SU-DHL-6 (cell line): ENCODE data around the gene MADCAM1.

ENCODE experiments used
- H2AFZ ChIP-seq: fragments of 200-600 bp; sonication (generic); 2 replicates; pipeline ENCODE4 v1.6.1; 2014; ENCODE audit warnings: low read depth, mild to moderate bottlenecking, moderate library complexity, mixed read lengths, antibody characterized with exemption, low read length; ENCODE audit not compliant: severe bottlenecking
- H3F3A ChIP-seq: fragments of 200-600 bp; shearing (Covaris generic); 2 replicates; pipeline ENCODE4 v1.6.0; 2016; ENCODE audit warnings: antibody characterized with exemption, mild to moderate bottlenecking; ENCODE audit not compliant: insufficient read depth
- H3K27ac ChIP-seq: fragments of 200-600 bp; sonication (generic); 2 replicates; pipeline ENCODE4 v1.5.1; 2016; ENCODE audit warnings: low read depth, mild to moderate bottlenecking, low read length, moderate library complexity, mixed read lengths
- H3K27me3 ChIP-seq: fragments of 200-600 bp; sonication (generic), shearing (Covaris generic); 2 replicates; pipeline ENCODE4 v1.6.0; 2014; ENCODE audit warnings: mild to moderate bottlenecking, low read length
- H3K36me3 ChIP-seq: fragments of 200-600 bp; sonication (generic); 2 replicates; pipeline ENCODE4 v1.6.1; 2014; ENCODE audit warnings: mild to moderate bottlenecking, low read length, mixed read lengths
- H3K4me2 ChIP-seq: fragments of 300-600, 200-600 bp; shearing (Covaris generic), sonication (generic); 2 replicates; pipeline ENCODE4 v1.6.0; 2014; ENCODE audit warnings: low read length, low read depth, mild to moderate bottlenecking; ENCODE audit not compliant: poor library complexity, severe bottlenecking
- H3K4me3 ChIP-seq: fragments of 200-600 bp; sonication (generic); 2 replicates; pipeline ENCODE4 v1.5.1; 2014; ENCODE audit warnings: antibody characterized with exemption, low read length, mild to moderate bottlenecking, mixed read lengths; ENCODE audit not compliant: insufficient read depth, poor library complexity, severe bottlenecking
- H3K79me2 ChIP-seq: fragments of 200-600 bp; sonication (generic); 2 replicates; pipeline ENCODE4 v1.6.1; 2014; ENCODE audit warnings: mild to moderate bottlenecking, low read length, moderate library complexity; ENCODE audit not compliant: insufficient read depth
- H3K9ac ChIP-seq: fragments of 200-600 bp; sonication (generic); 2 replicates; pipeline ENCODE4 v1.7.0; 2014; ENCODE audit warnings: mild to moderate bottlenecking, low read length
- H3K9me2 ChIP-seq: fragments of 200-600 bp; sonication (generic); replicated peaks from 2 replicates; pipeline ENCODE4 v1.6.1; 2014; ENCODE audit warnings: low read length; ENCODE audit not compliant: insufficient read depth
- H3K9me3 ChIP-seq: fragments of 200-600 bp; sonication (generic); 2 replicates; pipeline ENCODE4 v1.6.1; 2014; ENCODE audit warnings: low read length, mixed read lengths; ENCODE audit not compliant: insufficient read depth
- H4K20me1 ChIP-seq: fragments of 200-600 bp; sonication (generic); 2 replicates; pipeline ENCODE4 v1.6.1; 2014; ENCODE audit warnings: low read depth, mild to moderate bottlenecking, antibody characterized with exemption, low read length, moderate library complexity, mixed read lengths
- EZH2phosphoT487 ChIP-seq: fragments of 200-600 bp; sonication (generic), shearing (Covaris generic); conservative IDR thresholded peaks from 2 replicates; pipeline ENCODE4 v1.6.1; 2018; ENCODE audit warnings: mild to moderate bottlenecking, antibody characterized with exemption, low read length, moderate library complexity, mixed read lengths
- TF ChIP-seq, protein P1 (sequence below): fragments of 200-600 bp; sonication (generic); IDR thresholded peaks from one replicate; pipeline ENCODE4 v1.5.1; 2017; ENCODE audit warnings: antibody characterized with exemption, mild to moderate bottlenecking, low read length, moderate library complexity; ENCODE audit not compliant: insufficient read depth, poor library complexity, severe bottlenecking

MADCAM1 gene

GRCh38 chr19:472005-472858 lies 24.1 kb upstream of the MADCAM1 start:
- no peaks in the 10 kb centered on the region for H3K9me3 ChIP-seq
- no peak overlapping the region for H3K4me2 ChIP-seq
- no peaks in the 10 kb centered on the region for H3K36me3 ChIP-seq
- H3K79me2 ChIP-seq, result no peaks in the 10 kb centered on the region
- H2AFZ ChIP-seq, result no peak overlapping the region
- no peak overlapping the region for H3K9ac ChIP-seq
- no peaks in the 10 kb centered on the region for H3K9me2 ChIP-seq
- no peaks in the 10 kb centered on the region for H4K20me1 ChIP-seq
- H3K4me3 ChIP-seq, result no peak overlapping the region
- no peaks in the 10 kb centered on the region for H3F3A ChIP-seq
- no peaks in the 10 kb centered on the region for H3K27me3 ChIP-seq
- TF ChIP-seq, protein P1, sequence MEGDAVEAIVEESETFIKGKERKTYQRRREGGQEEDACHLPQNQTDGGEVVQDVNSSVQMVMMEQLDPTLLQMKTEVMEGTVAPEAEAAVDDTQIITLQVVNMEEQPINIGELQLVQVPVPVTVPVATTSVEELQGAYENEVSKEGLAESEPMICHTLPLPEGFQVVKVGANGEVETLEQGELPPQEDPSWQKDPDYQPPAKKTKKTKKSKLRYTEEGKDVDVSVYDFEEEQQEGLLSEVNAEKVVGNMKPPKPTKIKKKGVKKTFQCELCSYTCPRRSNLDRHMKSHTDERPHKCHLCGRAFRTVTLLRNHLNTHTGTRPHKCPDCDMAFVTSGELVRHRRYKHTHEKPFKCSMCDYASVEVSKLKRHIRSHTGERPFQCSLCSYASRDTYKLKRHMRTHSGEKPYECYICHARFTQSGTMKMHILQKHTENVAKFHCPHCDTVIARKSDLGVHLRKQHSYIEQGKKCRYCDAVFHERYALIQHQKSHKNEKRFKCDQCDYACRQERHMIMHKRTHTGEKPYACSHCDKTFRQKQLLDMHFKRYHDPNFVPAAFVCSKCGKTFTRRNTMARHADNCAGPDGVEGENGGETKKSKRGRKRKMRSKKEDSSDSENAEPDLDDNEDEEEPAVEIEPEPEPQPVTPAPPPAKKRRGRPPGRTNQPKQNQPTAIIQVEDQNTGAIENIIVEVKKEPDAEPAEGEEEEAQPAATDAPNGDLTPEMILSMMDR, result no peak
- no peak for TF ChIP-seq EZH2phosphoT487
- H3K27ac ChIP-seq, result no peak overlapping the region

- H3K9me3 ChIP-seq, result no peaks in the 10 kb centered on the region
- no peaks in the 10 kb centered on the region for H3K36me3 ChIP-seq
- H2AFZ ChIP-seq, result no peak overlapping the region
- no peak overlapping the region for H3K9ac ChIP-seq
- no peaks in the 10 kb centered on the region for H3K79me2 ChIP-seq
- H3K9me2 ChIP-seq, result no peaks in the 10 kb centered on the region
- H3F3A ChIP-seq, result no peaks in the 10 kb centered on the region
- TF ChIP-seq, protein P1, result no peak
- TF ChIP-seq EZH2phosphoT487, result no peak
- no peaks in the 10 kb centered on the region for H4K20me1 ChIP-seq
- H3K27ac ChIP-seq, result no peak overlapping the region
- H3K4me3 ChIP-seq, result no peak overlapping the region
- H3K4me2 ChIP-seq, result no peak overlapping the region
- H3K27me3 ChIP-seq, result no peaks in the 10 kb centered on the region
Measured at GRCh38 chr19:474126-475078, 21.9 kb upstream of the MADCAM1 start.

- Histone ChIP-seq H3K9ac (no peak overlapping the region), H3K27me3 (no peaks in the 10 kb centered on the region)
Measured at GRCh38 chr19:475360-475759, 20.9 kb upstream of the MADCAM1 start.

More at GRCh38 chr19:475360-475759, 20.9 kb upstream of the MADCAM1 start:
- H3K36me3 ChIP-seq, result no peaks in the 10 kb centered on the region
- peaks cover 6% of the 10 kb centered on the region; the same call in 1 of the 2 replicates for H3K9me3 ChIP-seq
- peaks cover 2% of the 10 kb centered on the region; the same call in 1 of the 2 replicates for H3F3A ChIP-seq
- TF ChIP-seq, protein P1, result no peak
- TF ChIP-seq EZH2phosphoT487, result no peak
- H3K4me3 ChIP-seq, result no peak overlapping the region
- no peak overlapping the region for H3K27ac ChIP-seq
- no peaks in the 10 kb centered on the region for H3K9me2 ChIP-seq
- H4K20me1 ChIP-seq, result no peaks in the 10 kb centered on the region
- H2AFZ ChIP-seq, result no peak overlapping the region
- H3K4me2 ChIP-seq, result no peak overlapping the region
- no peaks in the 10 kb centered on the region for H3K79me2 ChIP-seq
